HTERT RPE-1 (cell line): Measurements from ENCODE around the gene SNX30.

ENCODE experiments used
- in situ Hi-C: fragments of 300-500 bp; cut with MboI; formaldehyde crosslinking; loops from 4 replicates; pipeline ENCODE4 v1.14.3; 2020; ENCODE audit warnings: low sequenced_read_pairs

Gene SNX30

GRCh38 chr9:112780450-112781036 lies 30.0 kb downstream of the SNX30 start:
- in situ Hi-C loops, result no loop called here

GRCh38 chr9:112782218-112782617 lies 31.7 kb downstream of the SNX30 start:
- in situ Hi-C loops, result no loop called here

DNA sequence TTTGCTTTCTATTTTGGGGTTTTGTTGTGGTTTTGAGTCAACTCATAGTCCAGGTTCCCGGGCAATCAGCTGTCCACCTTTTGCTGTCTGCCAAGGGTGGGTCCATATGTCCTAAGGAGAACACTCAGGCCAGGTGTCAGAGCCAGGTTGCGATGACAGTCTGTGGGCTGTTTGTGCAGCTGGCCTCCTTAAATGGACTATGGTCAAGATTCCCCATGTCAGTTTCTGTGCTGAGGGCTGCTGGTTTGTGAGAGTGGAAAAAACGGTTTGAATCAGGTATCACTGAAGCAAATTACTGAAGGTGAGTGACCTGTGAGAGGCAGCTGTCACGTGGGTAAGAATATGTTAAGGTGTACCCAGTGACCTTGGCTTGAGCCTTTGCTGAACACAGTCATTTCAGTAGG lies 33.0 kb downstream of the SNX30 start:
- in situ Hi-C loops, result no loop called here

DNA sequence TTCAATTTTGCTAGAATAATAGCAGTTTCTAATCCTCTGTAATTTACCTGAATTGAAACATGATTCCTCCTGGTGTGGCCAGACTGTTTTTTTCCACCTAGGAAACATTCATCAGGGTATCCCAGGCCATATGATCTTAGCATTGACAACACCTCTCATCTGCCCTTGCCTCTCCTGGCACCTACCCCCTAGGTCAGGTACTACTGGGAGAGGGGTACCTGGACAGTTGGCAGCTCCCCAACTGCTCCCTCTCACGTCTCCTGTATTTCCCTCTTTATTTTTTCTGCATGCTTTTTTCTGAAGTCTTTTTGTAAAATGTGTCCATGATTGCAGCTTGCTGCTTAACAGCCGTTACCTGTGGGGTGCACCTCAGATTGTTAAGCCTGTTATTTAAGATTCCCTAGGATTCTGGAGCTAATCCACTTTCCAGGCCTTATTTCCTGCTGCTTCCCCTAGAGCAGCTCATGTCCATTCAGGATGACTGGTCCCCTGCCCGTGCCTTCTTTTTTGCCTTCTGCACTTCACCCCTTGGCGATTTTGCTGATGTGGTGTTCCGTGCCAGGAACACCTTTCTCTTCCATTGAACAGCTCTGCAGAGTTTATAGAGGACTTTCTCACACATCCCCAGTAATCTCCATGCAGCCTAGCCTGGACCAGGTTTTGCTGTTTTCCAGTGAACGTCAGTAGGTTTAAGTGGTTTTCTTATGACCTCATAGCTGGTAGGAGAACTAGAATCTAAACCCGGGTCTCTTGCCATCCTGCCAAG lies 33.6 kb downstream of the SNX30 start:
- in situ Hi-C loops, result no loop called here

DNA sequence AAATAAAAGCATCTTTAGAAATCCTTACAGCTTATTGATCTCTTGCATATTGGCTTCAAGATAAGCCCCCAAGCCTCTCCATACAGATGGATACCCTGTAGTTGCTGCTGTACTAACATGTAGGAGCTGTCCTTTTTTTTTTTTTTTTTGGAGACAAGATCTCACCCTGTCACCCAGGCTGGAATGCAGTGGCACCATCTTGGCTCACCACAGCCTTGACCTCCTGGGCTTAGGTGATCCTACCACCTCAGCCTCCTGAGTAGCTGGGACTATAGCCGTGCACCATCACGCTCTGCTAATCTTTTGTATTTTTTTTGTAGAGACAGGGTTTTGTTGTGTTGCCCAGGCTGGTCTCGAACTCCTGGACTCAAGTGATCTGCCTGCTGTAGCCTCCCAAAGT lies 35.4 kb downstream of the SNX30 start:
- in situ Hi-C loops, result no loop called here

DNA sequence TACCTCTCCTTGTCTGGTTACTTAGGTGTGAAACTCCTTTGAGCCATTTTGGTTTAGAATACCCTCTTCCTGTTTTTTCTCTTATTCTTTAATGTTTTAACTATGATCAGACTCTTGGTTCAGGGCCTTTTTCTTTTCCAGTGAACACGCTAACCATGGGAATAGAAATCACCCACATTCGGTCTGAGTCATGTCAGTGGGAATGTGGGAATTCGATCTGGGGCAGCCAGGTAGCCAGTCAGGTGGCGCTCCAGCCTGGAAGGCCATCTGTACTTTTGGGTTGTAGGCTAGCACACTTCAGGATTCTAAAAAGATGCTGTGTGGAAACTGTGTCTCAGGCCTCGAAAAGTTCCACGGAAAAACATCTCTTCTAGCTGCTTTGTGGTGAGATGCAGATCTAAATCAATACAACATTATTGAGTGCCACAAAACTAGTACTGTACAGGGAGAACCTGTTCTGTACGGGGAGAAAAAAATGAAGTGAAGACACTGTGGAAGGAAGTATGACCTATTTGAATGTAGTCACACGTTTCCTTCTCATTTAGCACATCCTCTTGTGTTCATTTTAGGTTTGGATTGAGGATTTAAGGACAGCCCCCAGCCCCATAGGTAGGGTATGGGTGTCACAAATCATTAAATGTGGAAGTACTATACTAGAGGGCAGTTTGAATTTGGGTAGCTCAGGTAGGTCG lies 36.4 kb downstream of the SNX30 start:
- in situ Hi-C loops, result no loop called here

DNA sequence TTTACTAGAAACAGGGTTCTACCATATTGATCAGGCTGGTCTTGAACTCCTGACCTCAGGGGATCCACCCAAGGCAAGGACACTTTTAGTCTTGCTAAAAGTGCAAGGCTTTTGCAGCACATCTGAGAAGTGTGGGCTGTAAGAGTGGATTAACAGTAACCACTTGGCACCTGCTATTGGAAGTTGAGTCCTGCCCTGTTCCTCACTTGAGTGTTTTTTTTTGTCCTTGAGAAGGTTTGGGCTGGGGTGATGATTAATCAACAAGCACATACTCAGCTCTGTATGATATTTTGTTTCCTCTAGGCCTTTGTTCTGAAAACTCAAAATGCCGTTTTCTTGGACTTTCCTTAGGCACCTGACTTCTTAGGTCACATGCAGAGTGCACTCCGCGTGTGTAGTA lies 37.4 kb downstream of the SNX30 start:
- in situ Hi-C loops, result no loop called here

DNA sequence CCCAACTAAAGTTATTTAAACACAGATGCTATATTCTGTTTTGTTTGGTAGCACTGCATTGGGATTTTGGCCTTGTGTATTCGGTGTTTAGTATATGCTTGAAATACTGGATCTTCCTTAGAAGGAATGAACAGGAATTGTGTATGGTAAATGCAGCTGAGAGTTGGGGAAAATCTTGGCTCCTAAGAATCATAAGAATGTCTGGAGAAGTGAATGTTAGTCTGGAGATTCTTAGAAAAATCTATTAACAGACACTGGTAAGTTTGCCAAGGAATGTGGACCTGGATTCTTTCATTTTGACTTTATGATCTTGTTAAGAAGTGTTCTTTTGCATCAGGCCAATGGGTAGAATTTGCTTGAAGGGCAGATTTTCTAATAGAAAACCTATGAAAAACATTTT lies 38.9 kb downstream of the SNX30 start:
- in situ Hi-C loops, result no loop called here

DNA sequence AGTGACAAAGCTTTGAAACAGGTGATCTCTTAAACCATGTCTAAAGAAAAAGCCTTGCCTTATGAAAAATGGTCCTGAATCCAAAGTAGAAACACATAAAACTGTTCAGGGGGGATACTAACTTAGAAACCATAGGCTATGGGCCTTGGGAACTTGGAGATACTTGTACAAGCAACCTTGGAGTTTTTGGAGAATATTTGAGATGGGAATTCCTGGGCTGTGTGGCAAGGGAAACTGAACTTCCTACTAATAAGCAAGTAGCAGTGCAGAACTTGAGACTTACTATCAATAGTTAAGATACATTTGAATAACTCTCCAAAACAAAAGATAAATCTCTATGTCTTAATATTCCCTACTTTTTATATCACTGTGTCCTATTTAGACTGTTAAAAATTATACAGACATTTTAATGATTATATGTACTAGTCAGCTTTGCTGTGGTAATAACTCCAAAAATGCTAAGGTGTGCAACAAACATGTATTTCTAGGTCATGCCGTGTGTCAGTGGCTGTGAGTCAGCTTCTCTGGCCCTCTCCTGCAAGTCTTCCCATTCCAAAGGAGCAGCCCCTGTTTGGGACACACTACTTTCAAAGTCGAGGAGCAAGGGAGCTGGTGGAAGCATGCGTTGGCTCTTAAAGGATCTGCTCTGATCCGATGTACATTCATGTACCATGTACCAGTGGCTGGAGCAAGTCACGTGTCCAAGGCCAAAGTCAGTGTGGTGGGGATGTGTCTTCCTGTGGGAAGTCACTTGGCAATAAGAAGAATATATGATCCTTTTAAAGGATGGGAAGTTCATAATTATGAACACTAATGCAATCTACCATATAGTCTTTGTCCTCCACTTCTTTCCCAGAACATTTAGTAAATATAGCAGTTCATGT lies 39.6 kb downstream of the SNX30 start:
- in situ Hi-C loops, result no loop called here

DNA sequence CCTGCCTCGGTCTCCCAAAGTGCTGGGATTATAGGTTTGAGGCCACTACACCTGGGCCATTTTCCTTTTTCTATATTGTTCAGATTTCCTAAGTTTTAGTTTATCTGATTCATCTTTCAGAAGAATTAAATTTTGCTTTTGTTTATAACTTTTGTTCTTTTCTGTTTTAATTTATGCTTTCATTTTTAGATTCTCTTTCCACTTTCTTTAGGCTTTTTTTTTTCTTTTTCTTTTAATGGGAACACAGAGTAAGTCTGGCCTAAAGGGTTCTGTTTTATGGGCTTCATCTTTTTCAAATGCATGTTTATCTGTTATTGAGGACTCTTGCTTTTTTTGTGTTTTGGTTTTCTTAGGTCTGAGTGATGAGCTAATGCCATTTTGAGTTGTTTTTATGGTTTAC lies 42.1 kb downstream of the SNX30 start:
- in situ Hi-C loops, result no loop called here

DNA sequence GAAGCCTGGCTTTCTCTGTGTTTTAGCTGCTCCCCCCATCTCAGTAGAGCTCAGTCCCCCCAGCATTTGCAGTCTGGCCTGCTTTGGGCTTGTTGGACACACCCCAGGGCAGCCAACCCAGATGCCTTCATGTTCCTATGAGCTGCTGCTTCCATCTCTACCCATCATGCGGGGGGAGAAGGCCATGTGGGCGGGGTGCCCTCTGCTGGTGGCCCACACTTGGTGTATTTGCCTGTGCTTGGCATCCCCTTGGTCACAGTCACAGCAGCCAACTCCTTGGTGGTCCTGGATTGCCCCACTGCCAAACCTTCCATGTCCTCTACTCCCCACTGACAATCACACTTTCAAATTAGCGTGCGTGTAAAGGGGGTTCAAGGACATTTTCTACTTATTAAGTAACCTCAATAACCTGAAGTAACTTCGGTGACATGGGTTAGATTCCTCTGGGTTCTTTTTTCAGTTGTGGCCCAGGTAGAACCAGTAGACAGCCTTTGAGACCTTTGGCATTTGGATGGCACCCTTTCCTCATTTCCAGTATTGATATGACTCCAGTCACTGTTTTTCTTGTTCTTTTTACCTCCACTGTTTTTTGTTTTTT lies 42.8 kb downstream of the SNX30 start:
- in situ Hi-C loops, result no loop called here

DNA sequence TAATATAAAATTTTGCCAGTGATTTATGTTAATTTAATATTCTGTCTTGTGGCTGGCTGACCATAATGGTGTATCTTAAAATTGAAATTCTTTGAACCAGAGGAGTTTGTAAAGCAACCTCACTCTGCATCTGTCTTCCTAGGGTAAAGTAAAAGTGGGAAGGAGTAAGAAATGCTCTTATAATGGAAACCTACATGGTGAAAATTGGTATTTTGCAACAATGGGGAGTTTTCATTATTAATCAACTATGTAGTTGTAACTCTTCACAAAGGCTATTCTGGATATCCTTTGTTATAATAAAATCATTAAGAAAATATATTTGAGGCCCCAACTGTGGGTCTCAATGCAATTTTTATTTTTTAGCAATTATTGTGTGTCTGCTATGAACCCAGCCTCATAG lies 44.2 kb downstream of the SNX30 start:
- in situ Hi-C loops, result no loop called here

DNA sequence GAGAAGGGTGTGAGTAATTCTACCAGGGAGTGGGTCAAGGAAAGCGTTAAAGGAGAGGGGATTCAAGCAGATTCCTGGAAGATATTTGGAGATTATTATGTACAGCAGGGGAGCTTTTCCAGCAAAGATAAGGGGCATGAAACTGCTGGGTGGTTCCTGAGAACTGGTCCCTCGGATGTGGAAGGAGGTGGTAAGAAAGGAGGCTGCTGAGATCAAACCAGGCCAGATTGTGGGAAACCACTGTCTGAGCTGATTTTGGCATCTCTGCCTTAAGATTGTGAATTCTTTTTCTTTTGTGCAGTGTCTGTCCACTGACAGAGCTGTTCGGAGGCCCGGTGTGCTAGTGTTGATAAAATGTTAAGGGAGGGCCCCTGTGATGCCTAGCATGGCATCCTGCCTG lies 45.4 kb downstream of the SNX30 start:
- in situ Hi-C loops, result no loop called here

DNA sequence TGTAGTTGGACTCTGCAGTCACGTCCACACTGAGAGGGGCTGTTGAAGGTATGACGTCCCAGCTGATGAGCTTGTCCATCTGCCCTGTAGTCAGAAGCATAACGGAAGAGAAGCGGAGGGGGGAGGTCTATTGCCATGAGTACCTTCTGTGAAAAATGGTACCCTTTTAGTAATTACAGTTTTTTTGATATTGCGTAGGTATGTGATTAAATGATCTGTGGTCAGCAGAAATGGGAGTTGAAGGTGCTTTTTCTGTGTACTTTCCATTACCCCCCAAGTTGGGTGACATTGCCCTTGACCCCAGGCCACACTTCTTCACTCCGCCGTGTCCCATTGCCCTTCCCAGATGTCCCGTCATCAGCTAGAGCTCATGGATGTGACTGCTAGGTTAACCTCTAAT lies 45.9 kb downstream of the SNX30 start:
- in situ Hi-C loops, result no loop called here

- in situ Hi-C loops, result no loop called here
These were observed 58.8 kb downstream of the SNX30 start for GRCh38 chr9:112809351-112809848.

DNA sequence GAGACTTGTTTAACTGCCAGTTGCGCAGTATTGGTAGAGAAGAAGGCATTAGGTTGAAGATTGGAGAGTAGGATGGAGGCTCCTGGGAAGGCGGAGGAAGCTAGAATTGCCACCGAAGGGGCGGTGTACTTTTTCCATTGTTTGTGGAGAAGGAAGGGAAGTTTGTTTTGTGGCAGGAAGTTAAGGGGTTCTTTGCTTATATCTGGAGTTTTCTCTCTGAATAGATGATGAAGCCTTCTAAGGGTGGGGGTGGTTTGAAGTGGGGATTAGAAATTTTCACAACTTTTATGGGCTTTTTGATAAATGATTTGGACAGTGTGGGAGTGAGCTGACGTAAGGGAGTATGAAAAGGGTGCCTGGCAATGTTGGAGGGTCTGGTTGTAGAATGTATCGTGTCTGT lies 59.3 kb downstream of the SNX30 start:
- in situ Hi-C loops, result no loop called here

DNA sequence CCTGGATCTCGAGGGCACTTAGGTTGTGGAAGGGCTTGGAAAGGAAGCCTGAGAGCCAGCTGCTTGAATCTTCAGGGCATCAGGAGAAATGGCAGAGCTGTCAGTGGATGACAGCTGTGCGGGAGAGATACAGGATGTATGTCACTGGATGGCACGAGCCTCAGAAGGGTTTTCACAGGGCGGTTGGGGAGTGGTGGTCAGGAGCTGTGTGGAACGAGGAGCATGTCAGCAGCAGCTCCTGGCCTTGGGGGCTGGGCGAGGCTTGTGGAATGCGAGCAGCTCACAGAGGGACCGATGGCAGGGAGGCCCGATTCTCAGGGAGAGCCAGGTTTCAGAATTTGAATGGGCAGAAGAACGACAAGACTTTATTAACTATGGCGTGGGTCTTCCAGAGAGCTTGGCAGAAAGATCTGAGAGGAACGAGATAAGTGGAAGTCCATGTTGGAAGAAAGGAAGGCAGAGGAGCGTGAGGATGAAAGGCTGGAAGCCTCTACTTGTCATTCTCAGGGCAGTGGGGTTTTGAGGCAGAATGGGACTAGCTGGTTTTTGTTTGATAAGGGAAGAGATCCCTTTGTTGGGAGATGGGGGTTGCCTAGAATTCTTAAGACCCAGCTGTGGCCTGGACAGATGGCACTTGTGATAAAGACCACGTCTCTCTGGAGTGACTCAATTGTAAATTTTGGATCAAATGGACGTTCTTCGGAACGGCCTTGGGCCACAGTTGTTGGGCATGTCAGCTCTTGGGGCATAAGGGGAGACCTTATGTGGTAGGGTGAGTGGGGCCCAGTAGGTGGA lies 60.3 kb downstream of the SNX30 start:
- in situ Hi-C loops, result no loop called here

DNA sequence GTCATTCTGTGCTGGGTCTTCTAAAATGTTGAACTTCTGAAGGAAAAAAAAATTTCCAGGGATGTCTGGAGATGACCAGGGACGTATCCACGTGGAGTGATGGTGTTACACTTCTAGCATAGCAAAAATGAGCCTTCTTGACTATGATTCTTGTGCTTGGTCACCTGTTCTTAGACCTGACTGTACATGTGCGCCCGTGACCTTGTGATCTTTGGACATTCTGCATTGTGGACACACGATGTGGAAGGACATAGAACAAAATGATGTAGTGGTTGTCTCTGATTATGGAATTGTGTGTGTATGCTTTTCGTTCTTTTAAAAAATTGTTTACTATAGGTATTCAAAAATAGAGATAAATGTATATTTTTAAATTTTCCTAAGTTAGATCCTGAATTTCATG lies 61.0 kb downstream of the SNX30 start:
- in situ Hi-C loops, result no loop called here

- in situ Hi-C loops, result no loop called here
These were observed 65.3 kb downstream of the SNX30 start for GRCh38 chr9:112815868-112816267.

DNA sequence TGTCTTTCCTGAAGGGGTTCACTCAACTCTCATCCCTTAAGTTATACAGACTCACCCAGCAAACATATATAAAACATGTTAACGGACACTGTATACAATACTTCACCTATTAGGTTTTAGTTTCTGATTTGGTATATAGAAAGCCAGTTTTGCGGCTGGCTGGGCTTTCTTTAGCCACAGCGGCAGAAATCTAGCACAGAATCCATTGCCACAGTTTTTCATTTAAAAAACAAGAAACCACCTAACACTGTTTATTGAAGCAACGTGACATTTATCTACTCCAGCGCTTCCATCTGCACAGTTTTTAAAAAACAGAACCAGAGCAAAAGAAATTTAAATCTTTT lies 67.3 kb downstream of the SNX30 start:
- in situ Hi-C loops, result no loop called here
